GM12892 (cell line): ENCODE measurements around the gene THRB. TPM values are rescaled to one million over a fixed set of nuclear protein-coding genes. Genes with fewer than 3 reads are reported as not detected.

Experiments used
- DNase-seq: peaks from one replicate; pipeline ENCODE4 v3.0.0; 2011; ENCODE audit not compliant: insufficient read length
- FAIRE-seq: peaks from 2 replicates; lab custom pipeline; 2011; peaks lifted over from hg19 to GRCh38; lab: Jason Lieb, UNC
- POLR2A ChIP-seq: IDR thresholded peaks from 2 replicates; pipeline ENCODE4 v1.6.1; 2011; ENCODE audit warnings: low read depth, low read length, control low read depth
- POLR2AphosphoS5 ChIP-seq: IDR thresholded peaks from 2 replicates; pipeline ENCODE4 v1.6.1; 2011; ENCODE audit warnings: low read depth, low read length, control low read depth
- TAF1 ChIP-seq: IDR thresholded peaks from 2 replicates; pipeline ENCODE4 v1.6.1; 2011; ENCODE audit warnings: low read depth, mild to moderate bottlenecking, control low read depth, low read length, borderline replicate concordance
- polyA plus RNA-seq: library from polyadenylated mRNA; unstranded; fragments of >200 nt; gene quantifications from one replicate; pipeline ENCODE4 v1.2.1, GENCODE V29; 2012; ENCODE audit warnings: missing spikeins, inconsistent platforms; ENCODE audit not compliant: missing spikeins

Gene THRB
- not detected for polyA plus RNA-seq

GRCh38 chr3:24494618-24495325, at the start of gene THRB:
Gene THRB (minus strand): TSS chr3:24494850.
- FAIRE-seq (no peak), DNase-seq (peak; percentile 37)
- TF ChIP-seq TAF1 (no peak), POLR2AphosphoS5 (no peak), POLR2A (no peak)

GRCh38 chr3:24541935-24542334, 47.3 kb upstream of the THRB start:
- FAIRE-seq (no peak), DNase-seq (no peak)
- TF ChIP-seq POLR2A (no peak), TAF1 (no peak), POLR2AphosphoS5 (no peak)

GRCh38 chr3:24540821-24541220, 46.2 kb upstream of the THRB start:
- FAIRE-seq (no peak), DNase-seq (no peak)
- TF ChIP-seq TAF1: no peak
- TF ChIP-seq POLR2AphosphoS5: no peak
- TF ChIP-seq POLR2A: no peak

- DNase-seq: no peak
- no peak for FAIRE-seq
- no peak for TF ChIP-seq POLR2AphosphoS5
- TF ChIP-seq POLR2A: no peak
- TF ChIP-seq TAF1: no peak
Observed at GRCh38 chr3:24539699-24540098, 45.0 kb upstream of the THRB start.

GRCh38 chr3:24538891-24539290, 44.2 kb upstream of the THRB start:
- no peak for DNase-seq
- TF ChIP-seq TAF1 (no peak), POLR2A (no peak), POLR2AphosphoS5 (no peak)
- FAIRE-seq: no peak

GRCh38 chr3:24533561-24534193, 39.0 kb upstream of the THRB start:
- FAIRE-seq (no peak), DNase-seq (no peak)
- no peak for TF ChIP-seq POLR2AphosphoS5
- no peak for TF ChIP-seq TAF1
- no peak for TF ChIP-seq POLR2A

GRCh38 chr3:24530471-24530870, 35.8 kb upstream of the THRB start:
- DNase-seq (no peak), FAIRE-seq (no peak)
- TF ChIP-seq POLR2AphosphoS5 (no peak), POLR2A (no peak), TAF1 (no peak)

GRCh38 chr3:24529210-24529609, 34.6 kb upstream of the THRB start:
- no peak for TF ChIP-seq TAF1
- TF ChIP-seq POLR2AphosphoS5: no peak
- no peak for TF ChIP-seq POLR2A
- DNase-seq (no peak), FAIRE-seq (no peak)

GRCh38 chr3:24526640-24527212, 32.1 kb upstream of the THRB start:
- no peak for FAIRE-seq
- DNase-seq: no peak

GRCh38 chr3:24525557-24525956, 30.9 kb upstream of the THRB start:
- DNase-seq (no peak), FAIRE-seq (no peak)
- TF ChIP-seq POLR2AphosphoS5: no peak
- no peak for TF ChIP-seq TAF1
- TF ChIP-seq POLR2A: no peak

More at GRCh38 chr3:24526640-24527212, 32.1 kb upstream of the THRB start:
- no peak for TF ChIP-seq TAF1
- no peak for TF ChIP-seq POLR2A
- TF ChIP-seq POLR2AphosphoS5: no peak

- FAIRE-seq (no peak), DNase-seq (no peak)
- TF ChIP-seq POLR2AphosphoS5: no peak
- TF ChIP-seq TAF1: no peak
- TF ChIP-seq POLR2A: no peak
Observed at GRCh38 chr3:24525022-24525421, 30.4 kb upstream of the THRB start.
